Measurements from ENCODE around the gene TBCD.
"Not testable (repeated sequence)": the region's sequence is repeated elsewhere in the genome, so short reads cannot be mapped to it uniquely, and the experiment has no call there.

Gene TBCD

GRCh38 chr17:82948081-82948511 is 196.2 kb downstream of the TBCD start:
- H3K9me3 Mint-ChIP-seq = peaks cover 24% of the 10 kb centered on the region
- no peak overlapping the region for H3K4me3 Mint-ChIP-seq
- peaks cover 76% of the 10 kb centered on the region for H3K36me3 Mint-ChIP-seq (ENCODE audit: low read depth)
- no peak overlapping the region for H3K27ac Mint-ChIP-seq
- no peaks in the 10 kb centered on the region for H3K4me1 Mint-ChIP-seq (ENCODE audit: low read depth)
- H3K27me3 Mint-ChIP-seq = no peaks in the 10 kb centered on the region

GRCh38 chr17:82948957-82949356 is 197.1 kb downstream of the TBCD start:
- Mint-ChIP-seq H3K4me3 (no peak overlapping the region), H3K4me1 (ENCODE audit: low read depth) (no peaks in the 10 kb centered on the region), H3K27ac (no peak overlapping the region), H3K27me3 (no peaks in the 10 kb centered on the region), H3K36me3 (ENCODE audit: low read depth) (peaks cover 76% of the 10 kb centered on the region), H3K9me3 (peaks cover 23% of the 10 kb centered on the region)

GRCh38 chr17:82949361-82949760 is 197.5 kb downstream of the TBCD start:
- peaks cover 76% of the 10 kb centered on the region for H3K36me3 Mint-ChIP-seq (ENCODE audit: low read depth)
- no peaks in the 10 kb centered on the region for H3K4me1 Mint-ChIP-seq (ENCODE audit: low read depth)

DNA sequence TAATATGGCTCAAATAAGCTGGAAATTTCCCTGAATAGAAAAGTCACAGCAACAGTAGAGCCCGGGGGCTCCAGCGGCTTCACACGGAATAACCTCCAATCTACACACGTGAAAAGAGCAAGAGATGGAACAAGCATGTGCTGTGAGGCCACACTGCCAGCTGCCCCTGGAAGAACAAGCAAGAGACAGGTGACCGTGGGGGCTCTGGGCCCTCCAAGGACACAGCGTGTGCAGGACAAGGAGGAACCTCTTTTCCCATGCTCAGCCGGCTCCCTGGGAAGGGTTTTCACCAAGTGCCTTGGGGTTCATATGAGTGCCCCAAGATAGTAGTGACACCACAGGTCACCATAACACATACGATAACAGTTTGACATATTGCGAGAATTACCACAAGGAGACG is 198.1 kb downstream of the TBCD start:
- Mint-ChIP-seq H3K4me1 (ENCODE audit: low read depth) (no peaks in the 10 kb centered on the region), H3K36me3 (ENCODE audit: low read depth) (peaks cover 76% of the 10 kb centered on the region), H3K4me3 (no peak overlapping the region), H3K9me3 (peaks cover 17% of the 10 kb centered on the region), H3K27ac (peak overlapping the region; percentile 39), H3K27me3 (no peaks in the 10 kb centered on the region)

More at GRCh38 chr17:82949361-82949760, 197.5 kb downstream of the TBCD start:
- H3K4me3 Mint-ChIP-seq = no peak overlapping the region
- no peak overlapping the region for H3K27ac Mint-ChIP-seq
- H3K9me3 Mint-ChIP-seq = peaks cover 23% of the 10 kb centered on the region
- H3K27me3 Mint-ChIP-seq = no peaks in the 10 kb centered on the region

GRCh38 chr17:82950525-82951102 is 198.7 kb downstream of the TBCD start:
- Mint-ChIP-seq H3K4me3 (no peak overlapping the region), H3K9me3 (peaks cover 16% of the 10 kb centered on the region)

DNA sequence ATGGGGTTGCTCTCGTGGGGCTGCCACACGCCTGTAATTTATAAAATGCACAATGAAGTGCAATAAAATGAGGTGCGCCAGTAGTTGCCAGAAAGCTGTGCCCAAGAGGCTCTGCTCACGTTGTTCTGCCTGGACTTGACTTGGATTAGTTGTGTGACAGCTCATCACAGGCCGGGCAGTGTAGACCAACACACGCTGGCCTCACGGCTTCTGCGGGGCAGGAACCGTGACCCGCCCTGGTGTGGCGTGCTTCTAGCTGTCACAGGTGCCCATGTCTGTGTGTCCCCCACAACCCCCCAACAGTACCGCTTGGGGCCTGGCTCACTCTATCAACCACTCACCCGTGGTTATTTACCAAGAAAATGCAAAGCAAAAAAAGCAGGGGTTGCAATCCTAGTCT is 200.2 kb downstream of the TBCD start:
- H3K4me3 Mint-ChIP-seq = no peak overlapping the region
- H3K27me3 Mint-ChIP-seq = no peaks in the 10 kb centered on the region
- peaks cover 66% of the 10 kb centered on the region for H3K36me3 Mint-ChIP-seq (ENCODE audit: low read depth)
- no peak overlapping the region for H3K27ac Mint-ChIP-seq
- H3K4me1 Mint-ChIP-seq (ENCODE audit: low read depth) = no peaks in the 10 kb centered on the region
- peaks cover 11% of the 10 kb centered on the region for H3K9me3 Mint-ChIP-seq

More at GRCh38 chr17:82950525-82951102, 198.7 kb downstream of the TBCD start:
- Mint-ChIP-seq H3K27me3 (no peaks in the 10 kb centered on the region), H3K4me1 (ENCODE audit: low read depth) (no peaks in the 10 kb centered on the region), H3K36me3 (ENCODE audit: low read depth) (peaks cover 76% of the 10 kb centered on the region), H3K27ac (no peak overlapping the region)

DNA sequence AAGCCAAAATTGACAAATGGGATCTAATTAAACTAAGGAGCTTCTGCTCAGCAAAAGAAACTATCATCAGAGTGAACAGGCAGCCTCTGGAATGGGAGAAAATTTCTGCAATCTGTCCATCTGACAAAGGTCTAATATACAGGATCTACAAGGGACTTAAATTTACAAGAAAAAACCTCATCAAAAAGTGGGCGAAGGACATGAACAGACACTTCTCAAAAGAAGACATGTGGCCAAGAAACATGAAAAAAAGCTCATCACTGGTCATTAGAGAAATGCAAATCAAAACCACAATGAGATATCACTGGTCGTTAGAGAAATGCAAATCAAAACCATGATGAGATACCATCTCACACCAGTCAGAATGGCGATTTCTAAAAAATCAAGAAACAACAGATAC is 203.2 kb downstream of the TBCD start:
- H3K4me1 Mint-ChIP-seq (ENCODE audit: low read depth); H3K27ac Mint-ChIP-seq; H3K27me3 Mint-ChIP-seq; H3K4me3 Mint-ChIP-seq: not testable (repeated sequence)
- peaks cover 11% of the 10 kb centered on the region for H3K9me3 Mint-ChIP-seq
- H3K36me3 Mint-ChIP-seq (ENCODE audit: low read depth) = peaks cover 57% of the 10 kb centered on the region

GRCh38 chr17:82955627-82956026 is 203.8 kb downstream of the TBCD start:
- peaks cover 54% of the 10 kb centered on the region for H3K36me3 Mint-ChIP-seq (ENCODE audit: low read depth)
- not testable (repeated sequence) for H3K27me3 Mint-ChIP-seq; H3K4me1 Mint-ChIP-seq (ENCODE audit: low read depth); H3K27ac Mint-ChIP-seq; H3K4me3 Mint-ChIP-seq
- peaks cover 11% of the 10 kb centered on the region for H3K9me3 Mint-ChIP-seq

DNA sequence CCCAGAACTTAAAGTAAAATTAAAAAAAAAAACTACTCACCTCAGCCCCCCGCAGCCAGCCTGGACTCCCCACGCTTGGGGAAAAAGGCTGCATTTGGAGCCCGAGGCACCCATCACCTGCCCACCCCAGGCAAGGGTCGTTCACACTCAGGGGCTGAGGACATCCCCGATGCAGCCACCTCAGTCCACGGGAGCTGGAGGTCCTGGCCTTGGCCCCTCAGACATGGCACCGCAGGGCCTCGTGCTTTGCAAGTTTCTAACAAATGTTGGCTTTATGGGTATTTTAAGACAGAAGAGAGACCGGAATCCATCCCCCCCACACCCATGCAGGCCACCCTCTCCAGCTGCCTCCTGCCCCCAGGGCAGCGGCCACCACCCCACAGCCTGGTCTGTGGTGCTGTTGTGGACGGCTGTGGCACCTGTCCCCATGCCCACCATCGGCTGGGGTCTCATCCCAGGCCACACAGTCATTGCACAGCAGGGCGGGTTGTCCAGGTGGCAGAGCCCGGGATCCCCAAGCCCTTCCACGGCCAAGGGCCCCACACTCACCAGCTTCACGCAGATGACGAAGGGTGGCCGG is 204.4 kb downstream of the TBCD start:
- Mint-ChIP-seq H3K4me1 (ENCODE audit: low read depth) (no peaks in the 10 kb centered on the region), H3K4me3 (no peak overlapping the region), H3K27ac (no peak overlapping the region), H3K27me3 (no peaks in the 10 kb centered on the region), H3K9me3 (peaks cover 11% of the 10 kb centered on the region), H3K36me3 (ENCODE audit: low read depth) (peaks cover 54% of the 10 kb centered on the region)

- H3K27ac Mint-ChIP-seq = no peak overlapping the region
- H3K36me3 Mint-ChIP-seq (ENCODE audit: low read depth) = peaks cover 48% of the 10 kb centered on the region
- H3K27me3 Mint-ChIP-seq = no peaks in the 10 kb centered on the region
- H3K4me3 Mint-ChIP-seq = no peak overlapping the region
- H3K4me1 Mint-ChIP-seq (ENCODE audit: low read depth) = no peaks in the 10 kb centered on the region
- peaks cover 11% of the 10 kb centered on the region for H3K9me3 Mint-ChIP-seq
Measured at GRCh38 chr17:82956726-82957468, 205.0 kb downstream of the TBCD start.

DNA sequence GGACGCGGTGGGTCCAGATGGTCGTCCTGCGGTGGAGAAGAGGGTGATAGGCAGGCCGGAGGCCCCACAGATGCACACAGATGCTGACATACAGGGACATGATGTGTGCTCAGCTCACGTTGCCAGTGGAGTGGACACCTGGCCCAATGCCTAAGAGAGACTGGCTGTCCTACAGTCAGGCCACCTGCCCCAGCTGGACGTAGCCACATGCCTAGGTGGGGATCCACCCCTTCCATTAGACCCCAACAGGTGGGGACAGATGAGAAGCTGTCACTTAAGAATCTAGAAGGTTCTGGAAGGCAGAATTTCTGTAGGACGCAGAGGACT is 205.6 kb downstream of the TBCD start:
- H3K27me3 Mint-ChIP-seq = no peaks in the 10 kb centered on the region
- no peak overlapping the region for H3K27ac Mint-ChIP-seq
- H3K36me3 Mint-ChIP-seq (ENCODE audit: low read depth) = peaks cover 43% of the 10 kb centered on the region
- H3K9me3 Mint-ChIP-seq = peaks cover 11% of the 10 kb centered on the region
- H3K4me1 Mint-ChIP-seq (ENCODE audit: low read depth) = no peaks in the 10 kb centered on the region
- H3K4me3 Mint-ChIP-seq = no peak overlapping the region

DNA sequence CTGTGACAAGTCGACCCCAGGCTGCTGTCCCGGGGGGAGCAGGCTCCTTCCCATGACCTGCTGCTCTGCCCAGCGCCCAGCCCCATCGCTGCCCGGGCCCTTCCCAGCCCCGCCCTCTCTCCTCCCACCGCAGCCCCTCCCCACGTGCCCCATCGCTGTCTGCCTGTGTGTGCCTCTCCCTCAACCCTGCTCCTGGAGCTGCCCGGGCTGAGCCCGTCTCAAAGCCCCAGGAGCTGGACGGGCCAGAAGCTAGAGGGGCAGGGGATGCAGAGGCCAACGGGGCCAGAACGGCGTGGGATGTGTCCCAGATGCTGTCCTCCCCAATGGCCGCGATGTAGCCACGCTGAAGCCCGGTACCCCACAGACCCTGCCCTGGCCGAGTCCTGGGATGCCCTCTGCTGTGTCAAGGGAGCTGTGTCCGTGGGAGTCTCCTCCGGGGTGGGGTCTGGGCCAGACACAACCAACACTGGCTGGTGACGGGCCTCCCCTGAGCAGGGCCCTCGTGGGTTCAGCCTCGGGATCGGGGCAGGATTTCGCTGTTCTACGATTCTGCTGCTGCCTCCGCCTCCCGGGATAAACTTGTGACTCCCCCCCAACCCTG is 206.2 kb downstream of the TBCD start:
- H3K27me3 Mint-ChIP-seq = no peaks in the 10 kb centered on the region
- H3K36me3 Mint-ChIP-seq (ENCODE audit: low read depth) = peaks cover 36% of the 10 kb centered on the region
- H3K4me1 Mint-ChIP-seq (ENCODE audit: low read depth) = peaks cover under 1% of the 10 kb centered on the region
- H3K4me3 Mint-ChIP-seq = no peak overlapping the region
- peaks cover 7% of the 10 kb centered on the region for H3K9me3 Mint-ChIP-seq
- no peak overlapping the region for H3K27ac Mint-ChIP-seq

DNA sequence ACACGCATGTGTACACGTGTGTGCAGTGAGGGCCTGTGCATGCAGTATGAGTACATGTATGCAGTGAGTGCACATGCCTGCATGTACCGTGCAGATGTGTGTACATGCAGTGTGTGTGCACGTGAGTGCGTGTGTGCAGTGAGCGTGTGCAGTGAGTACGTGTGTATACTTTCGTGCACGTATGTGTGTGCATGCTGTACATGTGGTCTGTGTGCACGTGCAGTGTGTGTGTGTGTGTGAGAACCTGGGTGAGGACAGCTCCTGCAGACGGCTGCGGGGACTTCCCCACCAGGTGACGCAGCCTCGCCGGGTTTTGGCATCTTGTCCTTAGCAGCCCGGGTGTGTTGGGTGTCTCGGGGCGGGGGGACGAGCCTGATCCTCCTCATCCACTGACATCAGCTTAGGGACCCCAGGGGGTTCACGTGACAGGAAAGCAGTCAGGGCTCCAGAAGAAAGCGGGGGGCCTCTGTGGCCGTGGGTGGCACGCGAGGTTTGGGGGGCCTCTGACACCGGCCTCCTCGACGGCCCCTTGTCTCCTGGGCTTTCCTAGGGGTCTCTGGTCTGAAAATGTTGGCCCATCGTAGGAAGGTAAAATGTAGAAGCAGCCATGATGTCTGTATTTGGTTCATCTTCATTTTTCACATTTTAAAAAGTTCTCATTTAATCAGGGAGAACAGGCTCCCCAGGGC is 207.5 kb downstream of the TBCD start:
- Mint-ChIP-seq H3K4me1 (ENCODE audit: low read depth) (peaks cover 7% of the 10 kb centered on the region), H3K36me3 (ENCODE audit: low read depth) (peaks cover 23% of the 10 kb centered on the region), H3K4me3 (no peak overlapping the region), H3K27me3 (no peaks in the 10 kb centered on the region), H3K9me3 (peaks cover under 1% of the 10 kb centered on the region), H3K27ac (no peak overlapping the region)

- no peak overlapping the region for H3K4me3 Mint-ChIP-seq
- H3K36me3 Mint-ChIP-seq (ENCODE audit: low read depth) = peaks cover 17% of the 10 kb centered on the region
- peaks cover 7% of the 10 kb centered on the region for H3K4me1 Mint-ChIP-seq (ENCODE audit: low read depth)
- H3K9me3 Mint-ChIP-seq = no peaks in the 10 kb centered on the region
- H3K27ac Mint-ChIP-seq = no peak overlapping the region
- H3K27me3 Mint-ChIP-seq = no peaks in the 10 kb centered on the region
Measured at GRCh38 chr17:82959990-82960418, 208.1 kb downstream of the TBCD start.
